Measurements from ENCODE around the gene LITAF. TPM values are rescaled to one million over a fixed set of nuclear protein-coding genes. Genes with fewer than 3 reads are reported as not detected.

The LITAF gene
- polyA plus RNA-seq, 3 donors, result 67.9 to 118 (median 69.0) TPM

- intact Hi-C loops (cut with micrococcal nuclease), result loop anchor here in 1 of 2 donors (5.0 kb wide), 1 partner anchor 127 kb away; no protein-coding TSS in a partner anchor
- no peak overlapping the region for H3K27ac Mint-ChIP-seq
- Histone ChIP-seq H2AFZ (ENCODE audit: insufficient read depth, low read depth, low read length, poor library complexity, severe bottlenecking) (no peak overlapping the region), H4K20me1 (ENCODE audit: insufficient read depth, low read length) (no peaks in the 10 kb centered on the region), H3K79me2 (ENCODE audit: insufficient read depth, low read length) (no peaks in the 10 kb centered on the region), H3K27ac (ENCODE audit: low read depth in 1 of 2, low read length in 2 of 2) (no peak overlapping the region), H3K9ac (ENCODE audit: insufficient read depth, low read length, poor library complexity, severe bottlenecking) (no peak overlapping the region), H3K4me3 (replicated peaks in 1 of 3; ENCODE audit: low read depth in 2 of 3, low read length in 3 of 3) (no peak overlapping the region), H3K4me1 (ENCODE audit: control insufficient read depth in 1 of 2, insufficient read depth in 2 of 2, low read length in 2 of 2) (peaks cover 5 to 12% of the 10 kb centered on the region in 2 donors), H3K4me2 (replicated peaks; ENCODE audit: extremely low read depth, low read length, poor library complexity, severe bottlenecking) (no peak overlapping the region), H3K36me3 (replicated peaks in 1 of 2; ENCODE audit: control insufficient read depth in 1 of 2, insufficient read depth in 2 of 2, low read length in 2 of 2) (no peaks in the 10 kb centered on the region), H3K27me3 (ENCODE audit: control insufficient read depth in 2 of 2, insufficient read depth in 2 of 2, low read length in 2 of 2) (peaks cover 2 to 15% of the 10 kb centered on the region in 2 donors), H3K9me3 (replicated peaks in 1 of 2; ENCODE audit: control insufficient read depth in 1 of 2, insufficient read depth in 1 of 2, low read length in 2 of 2) (no peaks in the 10 kb centered on the region)
- 100% methylated on average over 2 of the region's 6 CpGs for WGBS (ENCODE audit: insufficient coverage)
- no peaks in the 10 kb centered on the region for H3K36me3 Mint-ChIP-seq
- peaks cover 19 to 30% (median 28%) of the 10 kb centered on the region in 3 donors for H3K27me3 Mint-ChIP-seq (ENCODE audit: low read depth in 3 of 3)
- H3K4me1 Mint-ChIP-seq, result peaks cover 14% of the 10 kb centered on the region
- H3K9me3 Mint-ChIP-seq, result peaks cover 0 to 13% (median 0%) of the 10 kb centered on the region in 7 donors
- no peak for TF ChIP-seq CTCF (IDR thresholded peaks at IDR 0.05)
- H3K4me3 Mint-ChIP-seq, result no peak overlapping the region
- DNase-seq, result no peak
Measured at GRCh38 chr16:11524098-11524760, 62.5 kb downstream of the LITAF start.

GRCh38 chr16:11521055-11521454 is 65.7 kb downstream of the LITAF start:
- H3K27me3 Mint-ChIP-seq (ENCODE audit: low read depth in 3 of 3), result peaks cover 6 to 12% (median 12%) of the 10 kb centered on the region in 3 donors
- Histone ChIP-seq H3K27ac (ENCODE audit: low read depth in 1 of 2, low read length in 2 of 2) (no peak overlapping the region), H3K36me3 (replicated peaks in 1 of 2; ENCODE audit: control insufficient read depth in 1 of 2, insufficient read depth in 2 of 2, low read length in 2 of 2) (no peaks in the 10 kb centered on the region), H2AFZ (ENCODE audit: insufficient read depth, low read depth, low read length, poor library complexity, severe bottlenecking) (no peak overlapping the region), H3K9me3 (replicated peaks in 1 of 2; ENCODE audit: control insufficient read depth in 1 of 2, insufficient read depth in 1 of 2, low read length in 2 of 2) (no peaks in the 10 kb centered on the region), H3K9ac (ENCODE audit: insufficient read depth, low read length, poor library complexity, severe bottlenecking) (no peak overlapping the region), H3K79me2 (ENCODE audit: insufficient read depth, low read length) (no peaks in the 10 kb centered on the region), H3K4me1 (ENCODE audit: control insufficient read depth in 1 of 2, insufficient read depth in 2 of 2, low read length in 2 of 2) (no peaks in the 10 kb centered on the region), H3K4me2 (replicated peaks; ENCODE audit: extremely low read depth, low read length, poor library complexity, severe bottlenecking) (no peak overlapping the region), H3K27me3 (ENCODE audit: control insufficient read depth in 2 of 2, insufficient read depth in 2 of 2, low read length in 2 of 2) (no peaks in the 10 kb centered on the region), H4K20me1 (ENCODE audit: insufficient read depth, low read length) (no peaks in the 10 kb centered on the region), H3K4me3 (replicated peaks in 1 of 3; ENCODE audit: low read depth in 2 of 3, low read length in 3 of 3) (no peak overlapping the region)
- no peak overlapping the region for H3K27ac Mint-ChIP-seq
- TF ChIP-seq CTCF (IDR thresholded peaks at IDR 0.05), result no peak
- H3K4me1 Mint-ChIP-seq, result peaks cover 2% of the 10 kb centered on the region
- H3K36me3 Mint-ChIP-seq, result no peaks in the 10 kb centered on the region
- DNase-seq, result no peak
- 100% methylated on average over 1 of the region's 1 CpG for WGBS (ENCODE audit: insufficient coverage)
- intact Hi-C loops (cut with micrococcal nuclease), result loop anchor here in 1 of 2 donors (5.0 kb wide), 1 partner anchor 124 kb away; no protein-coding TSS in a partner anchor
- H3K9me3 Mint-ChIP-seq, result peaks cover 0 to 3% (median 0%) of the 10 kb centered on the region in 7 donors
- H3K4me3 Mint-ChIP-seq, result no peak overlapping the region

Data from CD14-positive monocyte (primary cell).